GM12891 (cell line): ENCODE data around the gene SULT4A1.

ENCODE experiments used
- POLR2A ChIP-seq: IDR thresholded peaks from 2 replicates; pipeline ENCODE4 v1.6.1; 2011; ENCODE audit warnings: low read depth, low read length, control low read depth
- POLR2AphosphoS5 ChIP-seq: IDR thresholded peaks from 2 replicates; pipeline ENCODE4 v1.6.1; 2011; ENCODE audit warnings: low read depth, low read length, control low read depth
- SPI1 ChIP-seq: IDR thresholded peaks from 2 replicates; pipeline ENCODE4 v1.6.1; 2011; ENCODE audit warnings: low read depth, low read length, control low read depth
- TAF1 ChIP-seq: IDR thresholded peaks from 2 replicates; pipeline ENCODE4 v1.6.1; 2011; ENCODE audit warnings: low read depth, low read length, control low read depth

- TF ChIP-seq POLR2AphosphoS5 = no peak
- no peak for TF ChIP-seq TAF1
- TF ChIP-seq POLR2A = no peak
- TF ChIP-seq SPI1 = no peak
Observed at GRCh38 chr22:43867839-43868635, 5.7 kb upstream of the SULT4A1 start.
